HEK293 (cell line): ENCODE results near the gene B4GALT2.

Experiments
- CTCF ChIP-seq: fragments of 450-650 bp; formaldehyde crosslinking; IDR thresholded peaks from 2 replicates; pipeline ENCODE4 v1.5.1; 2016; ENCODE audit warnings: missing biosample characterization, missing genetic modification characterization
- ELK4 ChIP-seq: IDR thresholded peaks from 2 replicates; pipeline ENCODE4 v1.6.1; 2011; ENCODE audit warnings: mild to moderate bottlenecking, low read depth, low read length, borderline replicate concordance
- GLIS2 ChIP-seq: fragments of 450-650 bp; formaldehyde crosslinking; IDR thresholded peaks from 2 replicates; pipeline ENCODE4 v1.5.1; 2016; ENCODE audit warnings: missing biosample characterization, missing genetic modification characterization
- HOXA7 ChIP-seq: sonication (generic); formaldehyde crosslinking; IDR thresholded peaks from 2 replicates; pipeline ENCODE4 v1.8.1; 2022; ENCODE audit warnings: missing genetic modification reagents, borderline replicate concordance
- HOXC10 ChIP-seq: sonication (generic); formaldehyde crosslinking; IDR thresholded peaks from 2 replicates; pipeline ENCODE4 v1.8.1; 2023; ENCODE audit warnings: mild to moderate bottlenecking, missing genetic modification reagents
- KLF8 ChIP-seq: fragments of 450-650 bp; formaldehyde crosslinking; IDR thresholded peaks from 2 replicates; pipeline ENCODE4 v1.5.1; 2016; ENCODE audit warnings: missing biosample characterization, missing genetic modification characterization
- OSR2 ChIP-seq: fragments of 450-650 bp; formaldehyde crosslinking; IDR thresholded peaks from 2 replicates; pipeline ENCODE4 v1.5.1; 2016; ENCODE audit warnings: missing biosample characterization, missing genetic modification characterization
- REST ChIP-seq: fragments of 450-650 bp; formaldehyde crosslinking; IDR thresholded peaks from 2 replicates; pipeline ENCODE4 v1.5.1; 2016; ENCODE audit warnings: missing biosample characterization, missing genetic modification characterization
- ZBTB10 ChIP-seq: fragments of 450-650 bp; formaldehyde crosslinking; IDR thresholded peaks from 2 replicates; pipeline ENCODE4 v1.5.1; 2016; ENCODE audit warnings: missing biosample characterization, missing genetic modification characterization
- ZBTB6 ChIP-seq: fragments of 450-650 bp; formaldehyde crosslinking; IDR thresholded peaks from 2 replicates; pipeline ENCODE4 v1.5.1; 2017; ENCODE audit warnings: missing biosample characterization, missing genetic modification characterization
- ZBTB8A ChIP-seq: fragments of 450-650 bp; formaldehyde crosslinking; IDR thresholded peaks from 2 replicates; pipeline ENCODE4 v1.5.1; 2016; ENCODE audit warnings: missing biosample characterization, missing genetic modification characterization
- ZFP37 ChIP-seq: fragments of 450-650 bp; formaldehyde crosslinking; IDR thresholded peaks from 2 replicates; pipeline ENCODE4 v1.5.1; 2016; ENCODE audit warnings: missing biosample characterization, missing genetic modification characterization
- ZFP69B ChIP-seq: fragments of 450-650 bp; formaldehyde crosslinking; IDR thresholded peaks from 2 replicates; pipeline ENCODE4 v1.5.1; 2016; ENCODE audit warnings: missing biosample characterization, missing genetic modification characterization
- ZNF146 ChIP-seq: fragments of 450-650 bp; formaldehyde crosslinking; IDR thresholded peaks from 2 replicates; pipeline ENCODE4 v1.5.1; 2016; ENCODE audit warnings: missing biosample characterization, missing genetic modification characterization
- ZNF16 ChIP-seq: fragments of 450-650 bp; formaldehyde crosslinking; IDR thresholded peaks from 2 replicates; pipeline ENCODE4 v1.5.1; 2016; ENCODE audit warnings: low read depth, missing biosample characterization, missing genetic modification characterization
- ZNF211 ChIP-seq: fragments of 450-650 bp; formaldehyde crosslinking; IDR thresholded peaks from 2 replicates; pipeline ENCODE4 v1.5.1; 2016; ENCODE audit warnings: low read depth, missing biosample characterization, missing genetic modification characterization
- ZNF26 ChIP-seq: fragments of 450-650 bp; formaldehyde crosslinking; IDR thresholded peaks from 2 replicates; pipeline ENCODE4 v1.5.1; 2016; ENCODE audit warnings: missing biosample characterization, missing genetic modification characterization
- ZNF324 ChIP-seq: fragments of 450-650 bp; formaldehyde crosslinking; IDR thresholded peaks from 2 replicates; pipeline ENCODE4 v1.5.1; 2016; ENCODE audit warnings: missing biosample characterization, missing genetic modification characterization
- ZNF341 ChIP-seq: fragments of 450-650 bp; formaldehyde crosslinking; IDR thresholded peaks from 2 replicates; pipeline ENCODE4; 2016; ENCODE audit warnings: low read depth, missing biosample characterization, missing genetic modification characterization
- ZNF529 ChIP-seq: fragments of 450-650 bp; formaldehyde crosslinking; IDR thresholded peaks from 2 replicates; pipeline ENCODE4 v1.5.1; 2017; ENCODE audit warnings: missing genetic modification characterization, missing biosample characterization; ENCODE audit not compliant: insufficient replicate concordance
- ZNF626 ChIP-seq: fragments of 450-650 bp; sonication (Bioruptor Pico); formaldehyde crosslinking; IDR thresholded peaks from 2 replicates; pipeline ENCODE4 v1.5.1; 2018; ENCODE audit warnings: missing biosample characterization, missing genetic modification characterization, inconsistent platforms
- ZNF629 ChIP-seq: fragments of 450-650 bp; formaldehyde crosslinking; IDR thresholded peaks from 2 replicates; pipeline ENCODE4 v1.5.1; 2017; ENCODE audit warnings: missing biosample characterization, missing genetic modification characterization
- ZNF76 ChIP-seq: fragments of 450-650 bp; formaldehyde crosslinking; IDR thresholded peaks from 2 replicates; pipeline ENCODE4; 2016; ENCODE audit warnings: low read depth, missing biosample characterization, missing genetic modification characterization, borderline replicate concordance
- ZNF777 ChIP-seq: fragments of 450-650 bp; formaldehyde crosslinking; IDR thresholded peaks from 2 replicates; pipeline ENCODE4 v1.5.1; 2017; ENCODE audit warnings: missing biosample characterization, missing genetic modification characterization, borderline replicate concordance
- ZSCAN4 ChIP-seq: fragments of 450-650 bp; formaldehyde crosslinking; IDR thresholded peaks from 2 replicates; pipeline ENCODE4 v1.5.1; 2017; ENCODE audit warnings: missing biosample characterization, missing genetic modification characterization

Gene B4GALT2

GRCh38 chr1:43946236-43947060 is 32.6 kb upstream of the B4GALT2 start, which contains the start of gene IPO13 (continued):
- TF ChIP-seq CTCF (tag by site-specific recombination) (peak; percentile 100), ZBTB10 (tag by site-specific recombination) (peak; percentile 72; the same call in 1 of the 2 replicates), HOXA7 (no peak), ZNF777 (tag by site-specific recombination) (no peak), ZNF26 (no peak), REST (peak; percentile 99), ZNF626 (no peak), ZNF146 (0 out of 2 replicates have a peak, but pooled peaks have one; percentile 9), ZBTB8A (tag by site-specific recombination) (peak; percentile 91), ZNF341 (tag by site-specific recombination) (peak; percentile 22; the same call in 1 of the 2 replicates), ZNF629 (peak; percentile 86), ZNF324 (peak; percentile 99), KLF8 (tag by site-specific recombination) (peak; percentile 97), ZNF16 (tag by site-specific recombination) (no peak; the same call in 1 of the 2 replicates), ZFP37 (tag by site-specific recombination) (peak; percentile 68; the same call in 1 of the 2 replicates), ZSCAN4 (tag by site-specific recombination) (peak; percentile 35; the same call in 1 of the 2 replicates), ELK4 (peak; percentile 53; the same call in 1 of the 2 replicates), ZNF211 (tag by site-specific recombination) (no peak), ZFP69B (tag by site-specific recombination) (no peak; the same call in none of the 2 replicates), ZNF529 (tag by site-specific recombination) (no peak), ZBTB6 (tag by site-specific recombination) (peak; percentile 39; the same call in 1 of the 2 replicates), HOXC10 (CRISPR knock-in tag) (no peak), ZNF76 (tag by site-specific recombination) (peak; percentile 99), GLIS2 (tag by site-specific recombination) (peak; percentile 84), OSR2 (0 out of 2 replicates have a peak, but pooled peaks have one; percentile 9)
